ENCODE results near the gene DET1.
A peak's percentile ranks its signal among the peaks of the same experiment; 100 is the strongest.
"Not testable (repeated sequence)": the region's sequence is repeated elsewhere in the genome, so short reads cannot be mapped to it uniquely, and the experiment has no call there.

The DET1 gene

GRCh38 chr15:88539441-88539840 lies 7.0 kb downstream of the DET1 start:
- DNase-seq, result no peak

GRCh38 chr15:88538972-88539371 lies 7.5 kb downstream of the DET1 start:
- DNase-seq, result no peak

- DNase-seq, result no peak
Measured at GRCh38 chr15:88537591-88538317, 8.7 kb downstream of the DET1 start.

GRCh38 chr15:88535607-88536313 lies 10.7 kb downstream of the DET1 start:
- DNase-seq, result no peak

DNA sequence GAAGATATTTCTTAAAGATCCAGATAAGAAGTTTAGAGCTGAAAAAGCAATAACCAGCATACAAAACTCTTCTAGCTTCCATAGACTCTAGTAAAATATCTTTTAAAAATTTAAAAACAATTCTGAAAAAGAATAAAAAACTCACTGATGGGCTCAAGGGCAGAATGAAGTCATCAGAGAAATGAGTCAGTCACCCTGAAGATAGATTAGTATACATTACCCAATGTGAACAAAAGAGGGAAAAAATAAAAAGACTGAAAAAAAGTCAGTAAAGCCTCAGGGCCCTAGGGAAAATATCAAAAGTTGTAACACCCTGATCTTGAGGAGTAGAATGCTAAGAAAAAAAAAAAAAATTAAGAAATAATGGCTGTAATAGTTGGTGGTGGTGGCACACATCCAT lies 11.4 kb downstream of the DET1 start:
- no peak for DNase-seq

DNA sequence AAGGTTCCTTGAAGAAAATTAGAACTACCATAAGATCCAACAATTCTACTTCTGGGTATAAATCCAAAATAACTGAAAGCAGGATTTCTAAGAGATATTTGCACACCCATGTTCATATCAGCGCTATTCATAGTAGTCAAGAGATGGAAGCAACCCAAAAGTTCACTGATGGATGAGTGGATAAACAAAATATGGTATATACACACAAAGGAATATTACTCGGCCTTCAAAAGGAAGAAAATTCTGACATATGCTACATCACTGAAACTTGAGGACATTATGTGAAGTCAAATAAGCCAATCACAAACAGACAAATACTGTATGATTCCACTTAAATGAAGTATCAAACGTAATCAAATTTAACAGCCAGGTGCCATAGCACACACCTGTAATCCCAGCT lies 13.1 kb downstream of the DET1 start:
- DNase-seq, result no peak

DNA sequence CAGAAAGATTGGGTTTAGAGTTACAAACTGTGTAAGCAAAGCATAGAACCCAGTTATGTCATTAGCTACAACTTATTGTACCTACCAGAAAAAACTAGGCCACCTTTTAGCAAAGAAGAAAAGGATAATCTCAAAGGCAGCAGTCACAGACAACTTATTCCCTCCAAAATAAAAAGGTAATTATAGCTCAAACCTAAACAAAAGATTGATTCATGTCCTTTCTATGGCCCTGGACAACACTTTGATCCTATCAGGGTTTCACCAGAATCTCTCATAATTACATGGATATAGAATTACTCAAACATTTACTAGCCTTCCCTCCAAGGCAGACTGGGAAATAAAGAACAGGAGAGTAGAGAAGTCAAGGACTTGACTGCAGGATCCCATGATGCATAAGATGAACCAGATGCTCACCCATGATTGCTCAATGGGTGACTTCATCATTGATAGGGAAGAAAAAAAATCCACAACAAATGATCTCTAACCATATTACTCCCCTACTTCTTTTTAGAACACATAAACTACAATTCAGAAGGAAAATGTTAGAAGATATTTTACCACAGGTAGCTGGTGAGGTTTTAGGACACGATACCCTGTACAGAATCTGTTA lies 17.4 kb downstream of the DET1 start:
- DNase-seq, result peak in 1 of 2 donors; percentile 24

DNA sequence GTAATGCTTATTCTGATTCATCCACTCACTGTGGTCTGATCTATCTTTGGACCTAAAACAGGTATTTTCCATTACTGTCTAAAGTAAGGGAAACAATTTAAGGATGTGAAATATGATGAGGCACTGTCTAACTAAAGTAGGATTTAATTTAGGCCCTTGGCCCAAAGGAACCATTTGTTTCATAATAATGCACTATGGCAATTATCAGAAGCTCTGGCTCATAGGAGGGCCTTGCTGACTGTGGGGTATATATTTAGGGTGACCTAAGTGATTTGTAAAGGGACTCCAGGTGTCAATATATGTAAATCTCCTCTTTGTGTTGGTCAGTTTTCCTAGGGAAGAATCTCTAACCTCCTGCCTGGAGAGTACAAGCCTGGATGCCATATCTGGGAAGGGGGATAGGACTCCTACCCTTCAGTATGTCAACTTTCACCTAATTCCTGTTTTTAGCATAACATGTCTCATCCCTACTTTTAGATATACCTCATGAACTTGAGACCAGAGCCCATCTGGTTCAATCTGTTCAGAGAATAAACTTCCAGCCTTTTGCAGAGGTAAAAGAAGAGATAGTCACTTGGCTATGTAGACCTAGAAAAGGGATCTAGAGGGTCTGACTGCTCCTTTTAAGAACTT lies 20.1 kb downstream of the DET1 start:
- DNase-seq, result no peak

DNA sequence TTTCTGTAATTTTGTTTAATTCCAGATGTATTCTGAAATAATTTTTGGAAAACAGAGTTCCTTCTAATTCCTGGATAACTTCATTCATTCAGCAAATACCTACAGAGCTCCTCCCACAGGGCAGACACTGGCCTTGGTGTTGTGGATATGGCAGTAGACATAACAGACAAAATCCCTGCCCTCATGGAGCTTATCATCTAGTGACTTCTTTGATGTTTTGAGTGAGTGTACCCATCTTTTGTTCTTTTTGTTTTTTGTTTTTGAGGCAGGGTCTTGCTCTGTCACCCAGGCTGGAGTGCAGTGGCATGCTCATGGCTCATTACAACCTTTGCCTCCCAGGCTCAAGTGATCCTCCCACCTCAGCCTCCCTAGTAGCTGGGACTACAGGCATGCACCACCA lies 21.1 kb downstream of the DET1 start:
- no peak for DNase-seq

DNA sequence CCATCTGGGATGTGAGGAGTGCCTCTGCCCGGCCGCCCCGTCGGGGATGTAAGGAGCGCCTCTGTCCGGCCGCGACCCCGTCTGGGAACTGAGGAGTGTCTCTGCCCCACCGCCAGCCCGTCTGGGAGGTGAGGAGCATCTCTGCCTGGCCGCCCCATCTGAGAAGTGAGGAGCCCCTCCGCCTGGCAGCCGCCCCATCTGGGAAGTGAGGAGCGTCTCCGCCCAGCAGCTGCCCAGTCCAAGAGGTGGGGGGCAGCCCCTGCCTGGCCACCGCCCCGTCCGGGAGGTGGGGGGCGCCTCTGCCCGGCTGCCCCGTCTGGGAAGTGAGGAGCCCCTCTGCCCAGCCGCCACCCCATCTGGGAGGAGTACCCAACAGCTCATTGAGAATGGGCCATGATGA lies 22.4 kb downstream of the DET1 start:
- DNase-seq, result not testable (repeated sequence)

GRCh38 chr15:88518903-88519302 lies 27.6 kb downstream of the DET1 start:
- DNase-seq, result no peak

DNA sequence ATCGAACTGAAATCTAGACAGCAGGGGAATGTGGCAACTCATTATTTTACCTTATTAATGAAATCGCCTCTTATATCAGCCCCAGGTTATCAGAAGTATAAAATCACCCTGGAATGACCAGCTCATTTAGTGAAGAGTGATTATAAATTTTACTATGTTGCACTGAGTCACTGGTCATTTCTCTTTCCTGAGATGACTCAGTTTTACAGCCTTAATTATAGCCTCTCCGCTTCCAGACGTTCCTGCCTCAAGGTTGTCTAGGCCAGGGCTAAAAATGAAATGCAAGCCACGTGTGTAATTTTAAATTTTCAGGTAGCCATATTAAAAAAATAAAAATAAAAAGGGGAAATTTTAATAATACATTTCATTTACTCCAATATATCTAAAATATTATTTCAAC lies 33.3 kb downstream of the DET1 start:
- DNase-seq, result no peak

GRCh38 chr15:88512601-88513000 lies 33.9 kb downstream of the DET1 start:
- no peak for DNase-seq

GRCh38 chr15:88512078-88512477 lies 34.4 kb downstream of the DET1 start:
- DNase-seq, result no peak

GRCh38 chr15:88511161-88511560 lies 35.3 kb downstream of the DET1 start:
- no peak for DNase-seq

GRCh38 chr15:88509964-88510363 lies 36.5 kb downstream of the DET1 start:
- no peak for DNase-seq

- no peak for DNase-seq
Measured at GRCh38 chr15:88509321-88509720, 37.2 kb downstream of the DET1 start.

DNA sequence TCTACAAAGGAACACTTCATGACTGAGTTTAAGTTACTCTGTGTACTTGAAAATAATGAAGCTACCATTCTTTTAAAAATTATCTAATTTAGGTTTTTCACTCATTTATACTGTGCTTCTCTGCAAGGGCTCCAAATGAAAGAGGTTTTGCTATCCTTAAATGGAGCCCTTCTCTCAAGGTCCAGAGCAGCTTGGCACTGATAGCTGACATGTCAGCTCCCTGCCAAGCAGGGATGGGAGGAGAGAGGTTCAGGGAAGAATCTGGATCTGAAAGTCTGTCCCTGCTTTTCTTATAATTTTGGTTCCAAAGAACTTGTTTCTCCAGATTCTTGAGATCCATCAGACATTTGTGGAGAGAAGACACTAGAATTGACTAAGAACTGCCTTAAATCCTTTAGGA lies 39.9 kb downstream of the DET1 start:
- no peak for DNase-seq

GRCh38 chr15:88505721-88506120 lies 40.8 kb downstream of the DET1 start:
- DNase-seq, result no peak

DNA sequence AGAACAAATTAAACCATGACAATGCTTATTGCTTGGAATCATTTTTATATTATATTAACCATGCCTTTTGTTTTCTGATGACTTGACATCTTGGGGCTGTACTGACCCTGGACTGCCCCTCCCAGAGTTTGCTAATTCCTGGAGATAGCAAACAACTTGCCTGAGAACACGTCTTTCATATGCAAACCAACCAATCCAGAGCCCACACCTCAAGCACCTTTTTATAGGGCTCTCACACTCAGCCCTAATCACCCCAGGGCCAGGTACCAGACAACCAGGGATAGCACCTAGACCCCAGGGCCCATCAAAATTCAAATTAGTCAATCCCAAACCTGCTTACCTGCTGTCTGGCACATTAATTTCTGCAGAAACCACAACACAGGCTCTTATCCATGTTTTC lies 42.0 kb downstream of the DET1 start:
- DNase-seq, result no peak

GRCh38 chr15:88498996-88499395 lies 47.5 kb downstream of the DET1 start:
- DNase-seq, result no peak

GRCh38 chr15:88497109-88497765 lies 49.2 kb downstream of the DET1 start:
- DNase-seq, result no peak

GRCh38 chr15:88493844-88494243 lies 52.6 kb downstream of the DET1 start:
- DNase-seq, result no peak

Measured in inflammatory macrophage treated with lipopolysaccharide for 1 hour (primary cell).